ENCODE data around the gene DEF6.

GRCh38 chr6:35253249-35253648, 44.4 kb upstream of the DEF6 start:
- TF ChIP-seq RELA (CRISPR knock-in tag; IDR thresholded peaks at IDR 0.05; ENCODE audit: borderline replicate concordance): no peak
- TF ChIP-seq JUN (CRISPR knock-in tag; IDR thresholded peaks at IDR 0.05): no peak
- no peak for TF ChIP-seq CTCF (IDR thresholded peaks at IDR 0.05)
- no peak for TF ChIP-seq ZNF317 (CRISPR knock-in tag; IDR thresholded peaks at IDR 0.05; ENCODE audit: borderline replicate concordance, low read depth)
- no peak for TF ChIP-seq ZNF512 (CRISPR knock-in tag; IDR thresholded peaks at IDR 0.05; ENCODE audit: borderline replicate concordance)
- TF ChIP-seq ESRRA (CRISPR knock-in tag; IDR thresholded peaks at IDR 0.05; ENCODE audit: borderline replicate concordance): no peak
- TF ChIP-seq IRF1 (CRISPR knock-in tag; IDR thresholded peaks at IDR 0.05): no peak
- no peak for TF ChIP-seq CREB1 (CRISPR knock-in tag; IDR thresholded peaks at IDR 0.05)
- TF ChIP-seq FOXK1 (CRISPR knock-in tag; IDR thresholded peaks at IDR 0.05): no peak
- TF ChIP-seq FOXJ3 (CRISPR knock-in tag; IDR thresholded peaks at IDR 0.05; ENCODE audit: borderline replicate concordance): no peak
- TF ChIP-seq E2F5 (CRISPR knock-in tag; IDR thresholded peaks at IDR 0.05): no peak
- no peak for TF ChIP-seq CBFB (CRISPR knock-in tag; IDR thresholded peaks at IDR 0.05; ENCODE audit: low read depth)
